HG02759 (cell line): ENCODE measurements around the gene CADM4.
A peak's percentile ranks its signal among the peaks of the same experiment; 100 is the strongest.
"Not testable (repeated sequence)": the region's sequence is repeated elsewhere in the genome, so short reads cannot be mapped to it uniquely, and the experiment has no call there.

Source experiments
- ATAC-seq: cut with Tn5 transposase; IDR thresholded peaks from one replicate; pipeline ENCODE4 v1.9.1; 2021; ENCODE audit warnings: mild to moderate bottlenecking, moderate library complexity; ENCODE audit not compliant: unreplicated experiment

The CADM4 gene, protein sequence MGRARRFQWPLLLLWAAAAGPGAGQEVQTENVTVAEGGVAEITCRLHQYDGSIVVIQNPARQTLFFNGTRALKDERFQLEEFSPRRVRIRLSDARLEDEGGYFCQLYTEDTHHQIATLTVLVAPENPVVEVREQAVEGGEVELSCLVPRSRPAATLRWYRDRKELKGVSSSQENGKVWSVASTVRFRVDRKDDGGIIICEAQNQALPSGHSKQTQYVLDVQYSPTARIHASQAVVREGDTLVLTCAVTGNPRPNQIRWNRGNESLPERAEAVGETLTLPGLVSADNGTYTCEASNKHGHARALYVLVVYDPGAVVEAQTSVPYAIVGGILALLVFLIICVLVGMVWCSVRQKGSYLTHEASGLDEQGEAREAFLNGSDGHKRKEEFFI

DNA sequence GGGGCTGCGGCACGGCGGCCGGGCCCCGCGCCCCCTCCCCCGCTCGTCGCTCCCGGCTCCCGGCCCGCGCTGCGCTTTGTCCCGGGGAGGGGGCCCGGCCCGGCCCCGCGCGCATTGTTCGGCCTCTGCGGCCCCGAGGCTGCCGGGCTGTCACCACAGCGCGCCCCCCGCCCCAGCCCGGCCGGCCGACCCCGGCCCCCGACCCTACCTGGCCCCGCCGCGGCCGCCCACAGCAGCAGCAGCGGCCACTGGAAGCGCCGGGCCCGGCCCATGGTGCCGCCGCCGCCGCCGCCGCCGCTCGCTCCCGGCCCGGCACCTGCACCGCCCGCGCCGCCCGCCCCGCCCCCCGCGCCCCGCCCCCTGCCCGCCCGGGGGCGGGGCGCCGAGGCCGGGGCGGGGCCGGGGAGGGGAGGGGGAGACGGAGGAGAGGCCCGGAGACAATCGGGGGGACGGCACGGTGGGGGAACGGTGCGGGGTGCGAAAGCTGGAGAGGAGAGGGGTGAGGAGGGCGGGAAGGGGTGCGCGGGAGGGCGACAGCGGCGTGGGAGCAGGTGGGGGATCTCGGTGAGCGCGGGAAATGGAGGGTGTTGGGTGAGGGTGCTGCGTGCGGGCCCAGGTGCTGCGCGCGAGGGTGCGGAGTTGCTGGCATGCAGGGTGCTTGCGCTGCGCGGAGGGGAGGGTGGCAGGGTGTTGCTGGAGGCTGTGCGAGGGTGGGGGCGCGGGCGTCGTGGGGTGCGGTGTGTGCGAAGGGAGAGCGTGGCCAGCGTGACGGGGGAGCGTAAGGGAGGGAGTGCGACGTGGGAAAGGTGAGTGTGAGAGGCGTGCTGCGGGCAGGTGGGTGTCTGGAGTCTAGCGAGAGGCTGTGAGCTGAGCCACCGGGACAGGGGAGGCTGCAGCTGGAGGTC, at the start of gene CADM4:
TSS of gene CADM4 (minus strand) at position 332 of the 905 bp plus-strand sequence. CDS start at position 272, 60 bp downstream.
- no peak for ATAC-seq

DNA sequence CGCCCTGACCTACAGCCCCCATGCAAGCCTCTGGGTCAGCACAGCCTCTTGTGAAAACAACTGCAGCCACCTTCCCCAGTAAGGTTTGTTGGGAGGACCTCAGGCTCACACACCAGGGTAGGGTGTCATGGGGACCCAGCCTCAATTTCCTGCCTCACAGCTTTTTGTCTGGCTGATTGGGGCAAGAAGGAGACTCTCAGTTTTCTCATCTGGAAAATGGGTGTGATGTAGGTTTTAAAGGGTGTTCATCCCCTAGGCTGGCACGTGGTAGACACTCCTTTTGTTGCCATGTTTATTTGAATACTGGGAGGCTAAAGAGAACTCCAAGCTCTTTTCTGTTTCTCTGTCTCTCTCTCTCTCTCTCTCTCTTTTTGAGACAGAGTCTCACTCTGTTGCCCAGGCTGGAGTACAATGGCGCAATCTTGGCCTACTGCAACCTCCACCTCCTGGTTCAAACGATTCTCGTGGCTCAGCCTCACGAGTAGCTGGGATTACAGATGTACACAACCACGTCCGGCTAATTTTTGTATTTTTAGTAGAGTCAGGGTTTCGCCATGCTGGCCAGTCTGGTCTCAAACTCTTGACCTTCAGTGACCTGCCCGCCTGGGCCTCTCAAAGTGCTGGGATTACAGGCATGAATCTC, 48.5 kb upstream of the CADM4 start:
- no peak for ATAC-seq

DNA sequence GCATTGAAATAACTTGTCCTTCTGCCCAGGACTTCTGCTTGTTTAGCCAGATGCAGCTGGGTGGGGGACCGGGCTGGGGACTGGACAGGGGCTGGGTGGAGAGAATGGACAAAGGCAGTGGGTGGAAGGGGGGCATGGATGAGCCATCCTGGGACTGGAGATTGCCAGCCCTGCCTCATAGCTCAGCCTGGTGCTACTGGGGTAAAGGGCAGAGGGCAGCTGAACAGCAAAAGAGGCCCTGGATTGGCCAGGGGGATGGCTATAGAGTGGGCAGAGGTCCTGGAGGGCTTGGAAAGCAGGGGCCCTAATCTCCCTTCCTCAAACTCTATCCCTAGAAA, 48.0 kb upstream of the CADM4 start:
- no peak for ATAC-seq

DNA sequence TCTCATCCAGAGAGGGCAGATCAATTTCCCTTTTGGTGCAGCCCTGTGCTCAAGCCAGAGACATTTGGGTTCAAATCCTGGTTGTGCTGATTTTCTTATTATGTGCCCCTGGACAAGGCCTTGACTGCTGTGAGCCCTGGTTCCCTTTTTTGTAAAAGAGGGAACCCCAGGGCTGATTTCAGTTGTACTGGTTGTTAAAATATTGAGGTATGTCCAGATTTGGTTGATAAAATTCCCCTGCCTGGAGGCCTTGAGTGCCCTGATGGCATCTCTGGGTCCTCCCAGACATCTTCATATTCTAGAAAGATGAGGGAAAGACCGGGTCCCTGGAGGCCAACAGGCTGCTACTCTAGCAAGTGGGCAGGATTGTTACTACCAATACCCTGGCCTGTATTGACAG, 44.7 kb upstream of the CADM4 start:
- ATAC-seq: no peak

DNA sequence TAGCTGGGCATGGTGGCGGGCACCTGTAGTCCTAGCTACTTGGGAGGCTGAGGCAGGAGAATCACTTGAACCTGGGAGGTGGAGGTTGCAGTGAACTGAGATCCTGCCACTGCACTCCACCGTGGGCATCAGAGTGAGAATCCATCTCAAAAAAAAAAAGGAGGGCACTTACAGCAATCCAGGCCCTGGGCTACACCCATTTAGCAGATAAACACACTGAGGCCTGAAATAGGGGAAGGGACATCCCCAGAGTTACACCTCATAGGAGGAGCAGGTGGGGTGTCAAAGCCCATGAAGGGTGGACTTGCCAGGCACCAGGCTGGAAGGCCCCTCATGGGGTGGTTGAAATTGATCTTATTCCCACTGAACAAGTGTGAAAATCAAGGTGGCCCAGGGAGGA, 44.3 kb upstream of the CADM4 start:
- ATAC-seq: no peak

DNA sequence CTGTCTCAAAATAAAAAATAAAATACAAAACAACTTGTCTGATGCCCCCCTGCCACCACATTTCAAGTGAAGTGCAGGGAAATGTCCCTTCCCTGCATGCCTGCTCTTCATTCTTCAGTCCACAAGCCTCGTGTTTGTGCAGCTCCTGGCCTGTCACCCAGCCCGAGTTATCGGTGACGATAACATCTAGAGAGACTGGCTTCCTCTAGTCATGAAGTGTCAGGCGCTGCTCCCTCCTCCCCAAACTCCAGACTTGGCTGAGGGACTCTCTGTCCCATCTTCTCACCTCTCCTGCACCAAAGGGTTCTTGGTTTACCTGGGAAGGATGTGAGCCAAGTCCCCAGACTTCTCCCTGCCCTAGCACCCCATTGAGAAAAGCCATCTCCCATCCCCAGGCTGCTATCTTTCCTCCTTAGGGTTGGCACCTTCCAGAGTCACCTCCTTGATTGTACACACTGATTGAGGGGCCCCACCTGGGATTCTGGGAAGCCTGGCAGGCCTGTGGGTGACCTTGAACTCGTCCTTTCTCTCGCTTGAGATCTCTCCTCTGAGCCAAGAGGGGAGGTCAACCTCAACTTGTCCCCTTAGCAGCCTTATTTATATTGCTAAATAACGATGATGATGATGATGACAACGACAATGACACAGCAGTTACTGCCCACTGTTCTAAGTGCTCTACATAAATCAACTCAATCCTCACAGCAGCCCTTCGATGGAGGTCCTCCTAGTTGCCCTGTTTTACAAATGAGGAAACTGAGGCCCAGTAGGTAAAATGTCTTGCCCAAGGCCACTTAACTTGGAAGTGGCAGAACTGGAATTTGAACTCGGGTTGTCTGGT, 43.4 kb upstream of the CADM4 start:
- ATAC-seq: no peak

DNA sequence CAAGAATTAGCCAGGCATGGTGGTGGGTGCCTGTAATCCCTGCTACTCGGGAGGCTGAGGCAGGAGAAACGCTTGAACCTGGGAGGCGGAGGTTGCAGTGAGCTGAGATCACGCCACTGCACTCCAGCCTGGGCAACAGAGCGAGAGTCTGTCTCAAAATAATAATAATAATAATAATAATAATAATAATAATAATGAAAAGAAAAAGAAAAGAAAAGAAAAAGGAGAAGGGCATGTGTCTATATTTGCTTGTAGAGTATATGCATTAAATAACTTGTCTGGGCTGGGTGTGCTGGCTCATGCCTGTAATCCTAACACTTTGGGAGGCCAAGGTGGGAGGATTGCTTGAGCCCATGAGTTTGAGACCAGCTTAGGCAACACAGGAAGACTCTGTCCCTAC, 42.6 kb upstream of the CADM4 start:
- ATAC-seq: not testable (repeated sequence)

DNA sequence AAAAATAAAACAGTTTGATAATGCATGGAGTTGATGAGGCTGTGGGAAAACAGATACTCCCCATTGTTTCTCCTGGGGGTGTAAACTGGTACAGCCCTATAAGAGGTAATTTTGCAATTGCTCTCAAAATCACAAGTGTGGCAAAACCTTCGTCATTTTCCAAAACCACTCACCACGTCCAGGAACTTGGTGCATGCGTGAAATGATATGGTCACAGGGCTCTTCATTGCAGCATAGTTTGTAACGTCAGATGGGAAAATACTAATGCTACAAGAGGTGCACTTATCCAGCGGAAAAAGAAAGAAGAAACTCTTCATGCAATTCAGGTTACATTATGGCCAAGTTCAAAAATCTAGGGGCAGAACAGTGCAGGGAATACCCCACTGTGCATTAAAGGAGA, 42.2 kb upstream of the CADM4 start:
- ATAC-seq: no peak

DNA sequence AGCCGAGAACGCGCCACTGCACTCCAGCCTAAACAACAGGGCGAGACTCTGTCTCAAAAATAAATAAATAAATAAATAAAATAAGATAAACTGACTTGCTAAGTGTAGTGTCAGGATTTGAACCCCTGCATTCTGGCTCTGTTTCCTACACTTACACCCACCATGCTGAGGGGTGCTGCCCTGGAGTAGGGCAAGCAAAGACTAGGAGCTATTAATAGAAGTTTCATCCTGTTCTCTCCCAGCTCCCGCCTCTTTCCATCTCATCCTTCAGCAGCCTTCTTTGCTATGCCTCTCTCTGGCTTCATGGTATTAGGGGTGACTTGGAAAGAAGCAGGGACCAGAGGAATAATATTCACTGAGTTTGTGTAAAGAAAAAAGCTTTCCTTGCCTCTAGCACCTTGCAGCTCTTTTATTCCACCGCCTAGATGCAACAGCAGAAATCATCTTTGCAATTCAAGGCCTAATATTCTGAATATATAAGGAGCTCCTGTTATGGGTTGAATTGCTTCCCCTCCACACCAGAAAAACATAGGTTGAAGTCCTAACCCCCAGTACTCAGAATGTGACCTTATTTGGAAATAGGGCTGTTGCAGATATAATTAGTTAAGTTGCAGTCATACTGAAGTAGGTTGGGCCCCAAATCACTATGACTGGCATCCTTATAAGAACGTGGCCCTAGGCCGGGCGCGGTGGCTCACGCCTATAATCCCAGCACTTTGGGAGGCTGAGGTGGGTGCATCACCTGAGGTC, 39.0 kb upstream of the CADM4 start:
- ATAC-seq: no peak

DNA sequence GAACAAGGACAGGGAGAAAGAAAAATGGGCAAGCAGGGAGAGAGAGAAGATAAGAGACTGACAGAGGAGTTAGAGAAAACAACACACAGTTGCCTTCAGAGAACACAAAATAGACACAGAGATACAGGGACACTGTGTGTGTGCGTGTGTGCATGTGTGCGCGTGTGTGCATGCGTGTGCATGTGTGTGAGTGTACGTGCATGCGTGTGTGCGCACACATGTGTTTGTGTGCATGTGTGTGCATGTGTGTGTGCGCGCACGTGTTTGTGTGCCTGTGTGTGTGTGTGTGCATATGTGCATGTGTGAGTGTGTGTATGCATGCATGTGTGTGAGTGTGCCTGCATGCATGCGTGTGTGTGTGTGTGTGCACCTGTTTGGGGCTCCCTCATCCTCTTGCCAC, 36.3 kb upstream of the CADM4 start:
- no peak for ATAC-seq

DNA sequence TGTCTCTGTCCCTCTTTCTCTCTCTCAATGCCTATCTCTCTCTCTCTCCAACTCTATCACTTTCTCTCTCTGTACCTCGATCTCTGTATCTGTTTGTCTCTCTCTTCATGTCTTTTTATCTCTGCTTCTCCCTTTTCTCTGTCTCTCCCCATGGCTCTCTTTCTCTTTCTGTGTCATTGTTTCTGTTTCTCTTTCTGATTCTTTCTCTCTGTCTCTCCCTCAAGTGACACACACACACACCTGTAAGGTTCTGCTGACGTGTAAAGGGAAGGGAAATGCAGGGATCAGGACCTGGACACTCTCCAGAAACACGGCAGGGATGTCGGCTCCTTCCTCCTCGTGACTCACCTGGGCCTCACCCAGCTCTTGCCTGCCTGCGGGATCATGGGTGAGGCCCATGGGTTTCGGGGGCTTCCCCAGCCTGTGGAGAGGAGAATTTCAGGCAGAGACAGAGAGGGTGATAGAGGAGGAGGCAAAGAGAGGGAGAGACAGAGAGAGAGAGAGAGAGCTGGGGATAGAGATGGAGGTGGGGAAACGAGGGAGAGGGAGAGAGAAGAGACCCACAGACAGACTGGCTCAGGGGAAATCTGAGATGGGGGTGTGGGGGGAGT, 35.7 kb upstream of the CADM4 start:
- no peak for ATAC-seq

DNA sequence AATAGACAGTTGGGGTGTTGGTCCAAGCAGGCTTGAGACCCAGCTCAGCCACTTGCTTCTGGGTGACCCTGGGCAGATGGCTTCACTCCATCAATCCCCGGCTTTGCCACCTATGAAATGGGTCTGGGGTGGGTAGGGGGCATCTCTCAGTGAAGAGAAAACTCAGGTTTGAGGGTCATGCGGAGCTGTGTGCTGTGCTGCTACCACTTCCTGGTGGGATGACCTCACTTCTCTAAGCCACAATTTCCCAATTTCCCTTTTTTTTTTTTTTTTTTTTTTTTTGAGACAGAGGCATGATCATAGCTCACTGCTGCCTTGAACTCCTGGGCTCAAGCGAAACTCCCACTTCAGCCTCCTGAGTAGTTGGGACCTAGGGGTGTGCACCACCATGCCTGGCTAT, 34.9 kb upstream of the CADM4 start:
- no peak for ATAC-seq

DNA sequence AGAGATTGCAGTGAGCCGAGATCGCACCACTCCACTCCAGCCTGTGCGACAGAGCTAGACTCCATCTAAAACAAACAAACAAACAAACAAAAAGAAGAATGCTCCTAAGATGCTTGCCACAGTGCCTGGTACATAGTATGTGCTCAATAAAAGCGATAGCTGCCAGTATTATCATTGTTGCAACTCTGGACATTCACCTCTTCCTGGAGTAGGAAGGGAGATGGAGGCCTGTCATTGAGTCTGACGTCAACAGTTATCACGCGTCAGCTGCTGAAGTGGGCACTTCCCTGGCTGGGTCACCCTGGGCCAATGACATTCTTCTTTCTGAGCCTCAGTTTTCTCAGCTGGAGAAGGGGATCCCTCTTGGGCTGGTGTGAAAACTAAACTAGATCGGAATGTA, 34.5 kb upstream of the CADM4 start:
- no peak for ATAC-seq

DNA sequence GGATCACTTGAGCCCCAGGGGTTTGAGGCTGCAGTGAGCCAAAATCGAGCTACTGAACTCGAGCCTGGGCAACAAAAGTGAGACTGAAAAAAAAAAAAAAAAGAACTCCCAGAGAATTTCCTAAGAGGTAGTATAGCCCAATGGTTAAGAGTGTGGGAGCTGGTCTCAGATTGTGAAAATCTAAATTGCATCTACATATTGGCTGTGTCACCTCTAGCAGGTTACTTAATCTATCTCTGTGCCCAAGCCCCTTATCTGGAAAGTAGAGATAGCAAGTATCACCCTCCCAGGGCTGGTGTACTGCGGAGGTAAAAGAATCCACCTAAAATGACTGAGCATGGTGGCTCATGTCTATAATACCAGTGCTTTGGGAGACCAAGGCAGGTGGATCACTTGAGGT, 34.0 kb upstream of the CADM4 start:
- ATAC-seq: no peak

DNA sequence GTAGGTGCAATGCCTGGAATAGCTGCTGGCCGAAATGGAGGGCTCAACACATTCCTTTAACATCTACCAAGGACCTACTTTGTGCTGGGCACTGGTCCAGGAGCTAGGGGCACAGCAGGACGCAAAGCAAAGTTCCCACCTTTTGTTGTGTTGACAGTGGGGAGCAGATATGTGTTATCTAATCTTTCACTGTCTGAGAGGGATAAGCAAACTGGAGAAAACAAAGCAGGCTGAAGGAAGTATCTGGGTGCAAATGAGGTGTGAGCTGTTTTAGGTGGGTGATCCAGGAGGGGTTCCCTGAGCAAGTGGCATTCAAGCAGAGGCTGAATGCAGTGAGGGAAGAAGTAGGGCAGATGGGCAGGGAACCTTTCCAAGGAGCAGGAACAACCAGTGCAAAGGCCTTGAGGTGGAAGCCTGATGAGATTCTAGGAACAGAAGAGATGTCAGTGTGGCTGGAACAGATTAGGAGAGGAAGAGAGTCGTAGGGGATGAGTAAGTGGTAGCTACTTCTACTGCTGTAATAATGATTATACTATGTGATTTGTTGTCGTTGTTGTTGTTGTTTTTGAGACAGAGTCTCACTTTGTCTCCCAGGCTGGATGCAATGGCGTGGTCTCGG, 32.5 kb upstream of the CADM4 start:
- ATAC-seq: no peak

DNA sequence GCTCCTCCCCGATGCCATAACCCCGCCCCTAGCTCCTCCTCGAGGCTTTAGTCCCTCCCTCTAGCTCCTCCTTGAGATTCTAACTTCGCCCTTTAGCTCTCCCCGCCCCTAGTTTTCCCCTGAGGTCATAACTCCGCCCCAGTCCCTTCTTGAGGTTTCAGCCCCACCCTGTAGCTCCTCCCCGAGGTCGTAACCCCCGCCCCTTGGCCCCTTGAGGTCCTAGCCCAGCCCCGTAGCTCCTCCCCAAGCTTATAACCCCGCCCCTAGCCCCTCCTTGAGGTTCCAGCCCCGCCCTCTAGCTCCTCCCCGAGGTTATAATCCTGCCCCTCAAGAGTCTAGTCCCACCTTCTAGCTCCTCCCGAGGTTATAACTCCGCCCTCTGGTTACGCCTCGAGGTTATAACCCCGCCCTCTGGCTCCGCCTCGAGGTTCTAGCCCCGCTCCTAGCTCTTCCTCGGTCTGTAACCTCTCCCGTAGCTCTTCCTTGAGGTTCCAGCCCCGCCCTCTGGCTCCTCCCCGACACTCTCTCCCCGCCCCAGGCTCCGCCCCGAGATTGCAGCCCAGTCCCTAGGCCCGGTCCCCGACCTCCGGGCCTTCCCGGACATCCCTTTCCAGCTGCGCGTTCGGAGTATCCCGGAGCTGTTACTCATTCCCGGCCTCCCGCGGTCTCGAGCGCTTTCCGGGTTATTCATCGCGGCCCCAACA, 28.9 kb upstream of the CADM4 start:
- ATAC-seq: peak; percentile 87

DNA sequence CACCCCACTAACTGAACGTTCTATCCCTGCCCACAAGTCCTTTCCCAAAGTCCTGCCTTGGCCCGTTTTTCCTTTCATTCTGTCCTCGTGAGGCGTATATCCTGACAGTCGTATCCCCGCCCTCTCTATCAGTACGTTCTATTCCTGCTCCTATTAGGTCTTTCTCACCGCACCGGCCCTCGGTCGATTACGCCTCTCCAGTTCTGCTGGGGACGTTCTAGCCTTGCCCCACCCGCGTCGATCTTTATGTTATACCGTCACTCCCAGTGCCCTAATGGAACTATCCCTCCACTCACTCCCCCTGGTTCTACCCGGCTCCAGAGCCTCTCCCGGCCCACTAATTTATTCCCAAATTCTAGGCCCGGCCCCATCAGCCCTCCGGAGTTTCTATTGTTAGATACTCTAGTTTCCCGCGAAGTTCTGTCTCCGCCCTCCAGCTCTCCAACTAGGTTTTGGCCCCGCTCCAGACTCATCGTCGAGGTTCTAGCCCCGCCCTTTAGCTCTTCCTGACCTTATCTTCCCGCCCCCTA, 28.3 kb upstream of the CADM4 start:
- ATAC-seq: no peak

DNA sequence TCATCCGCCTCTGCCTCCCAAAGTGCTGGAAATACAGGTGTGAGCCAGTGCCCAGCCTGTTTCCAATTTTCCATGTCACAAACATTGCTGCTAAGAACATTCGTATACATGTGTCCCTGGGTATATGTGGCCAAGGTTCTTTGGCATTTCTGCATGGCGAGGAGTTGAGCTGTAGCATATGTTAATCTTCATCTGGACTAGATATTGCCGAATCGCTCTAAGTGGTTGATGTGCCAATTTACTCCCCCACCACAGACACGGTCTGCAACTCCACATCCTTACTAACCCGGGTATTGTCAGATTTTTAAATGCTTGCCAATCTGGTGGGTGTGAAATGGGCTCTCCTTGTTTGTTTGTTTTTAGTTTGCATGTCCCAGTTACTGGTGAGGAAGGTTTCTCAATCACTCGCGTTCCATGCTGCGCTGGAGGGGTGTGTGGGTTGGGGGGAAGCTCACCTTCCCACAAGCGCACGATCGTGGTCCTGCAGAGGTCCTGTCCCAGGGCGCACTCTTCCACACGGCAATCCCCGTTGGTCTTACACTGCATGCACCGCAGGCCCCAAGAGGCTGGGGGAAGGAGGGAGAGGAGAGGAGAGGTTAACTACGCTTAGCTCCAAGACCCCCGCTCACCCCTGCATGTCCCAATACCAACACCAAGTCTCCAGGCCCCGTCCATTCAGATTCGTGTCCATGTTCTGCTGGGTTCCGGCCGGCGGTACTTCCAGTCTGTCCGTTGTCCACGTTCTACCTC, 27.7 kb upstream of the CADM4 start:
- no peak for ATAC-seq
